MM.1S (cell line): Measurements from ENCODE around the gene SLC2A1.

Source experiments
- DNase-seq: peaks from one replicate; pipeline ENCODE4 v3.0.0-alpha.2; 2015
- H2AFZ ChIP-seq: fragments of 300-600 bp; sonication (generic); 2 replicates; pipeline ENCODE4 v1.6.0; 2016; ENCODE audit warnings: antibody characterized with exemption, low read length
- H3F3A ChIP-seq: fragments of 300-600 bp; sonication (generic); 2 replicates; pipeline ENCODE4 v1.6.1; 2016; ENCODE audit warnings: mild to moderate bottlenecking, antibody characterized with exemption, low read length, moderate library complexity, mixed read lengths; ENCODE audit not compliant: insufficient read depth
- H3K27ac ChIP-seq: fragments of 300-600 bp; sonication (generic); 2 replicates; pipeline ENCODE4 v1.5.1; 2016; ENCODE audit warnings: mild to moderate bottlenecking, low read length
- H3K27me3 ChIP-seq: fragments of 300-600 bp; sonication (generic); replicated peaks from 2 replicates; pipeline ENCODE4 v1.6.0; 2016; ENCODE audit warnings: low read length; ENCODE audit not compliant: insufficient read depth
- H3K36me3 ChIP-seq: fragments of 300-600 bp; sonication (generic); replicated peaks from 2 replicates; pipeline ENCODE4 v1.6.1; 2016; ENCODE audit warnings: mild to moderate bottlenecking, low read length, mixed read lengths; ENCODE audit not compliant: insufficient read depth
- H3K4me1 ChIP-seq: fragments of 300-600 bp; sonication (generic); 2 replicates; pipeline ENCODE4 v1.6.1; 2016; ENCODE audit warnings: low read length, mixed read lengths
- H3K4me2 ChIP-seq: fragments of 300-600 bp; sonication (generic); 2 replicates; pipeline ENCODE4 v1.6.0; 2016; ENCODE audit warnings: low read depth, low read length
- H3K4me3 ChIP-seq: fragments of 300-600 bp; sonication (generic); 2 replicates; pipeline ENCODE4 v1.5.1; 2016; ENCODE audit warnings: low read length, mixed read lengths
- H3K79me2 ChIP-seq: fragments of 300-600 bp; sonication (generic); 2 replicates; pipeline ENCODE4 v1.6.1; 2016; ENCODE audit warnings: mixed run types, low read length, mixed read lengths
- H3K9ac ChIP-seq: fragments of 300-600 bp; sonication (generic); 2 replicates; pipeline ENCODE4 v1.6.1; 2016; ENCODE audit warnings: low read length, mixed read lengths
- H3K9me2 ChIP-seq: fragments of 300-600 bp; sonication (generic); replicated peaks from 2 replicates; pipeline ENCODE4 v1.6.1; 2016; ENCODE audit warnings: mild to moderate bottlenecking, low read length, mixed read lengths; ENCODE audit not compliant: insufficient read depth
- H3K9me3 ChIP-seq: fragments of 300-600 bp; sonication (generic); replicated peaks from 2 replicates; pipeline ENCODE4 v1.6.1; 2016; ENCODE audit warnings: mild to moderate bottlenecking, low read length, mixed read lengths; ENCODE audit not compliant: insufficient read depth
- H4K20me1 ChIP-seq: fragments of 300-600 bp; sonication (generic); 2 replicates; pipeline ENCODE4 v1.6.1; 2016; ENCODE audit warnings: mild to moderate bottlenecking, low read length, moderate library complexity, mixed read lengths; ENCODE audit not compliant: insufficient read depth
- CTCF ChIP-seq: fragments of 300-600 bp; sonication (generic); IDR thresholded peaks from 2 replicates; pipeline ENCODE4 v1.5.1; 2016; ENCODE audit warnings: antibody characterized with exemption, low read length, mixed read lengths
- EZH2 ChIP-seq: fragments of 300-600 bp; sonication (generic); optimal IDR thresholded peaks from 2 replicates; pipeline ENCODE3; 2017; ENCODE audit warnings: low read depth, mild to moderate bottlenecking, antibody characterized with exemption, low read length, mixed read lengths
- EZH2phosphoT487 ChIP-seq: fragments of 300-600 bp; sonication (generic); IDR thresholded peaks from 2 replicates; pipeline ENCODE4 v1.6.1; 2018; ENCODE audit warnings: antibody characterized with exemption, low read length

The SLC2A1 gene

GRCh38 chr1:42982641-42983040 lies 24.0 kb upstream of the SLC2A1 start:
- Histone ChIP-seq H3K9ac (no peak overlapping the region), H3K4me1 (no peaks in the 10 kb centered on the region), H3K4me3 (no peak overlapping the region), H3K79me2 (no peaks in the 10 kb centered on the region), H2AFZ (no peak overlapping the region), H4K20me1 (no peaks in the 10 kb centered on the region), H3K4me2 (no peak overlapping the region), H3F3A (no peaks in the 10 kb centered on the region), H3K36me3 (no peaks in the 10 kb centered on the region), H3K9me2 (no peaks in the 10 kb centered on the region), H3K27me3 (no peaks in the 10 kb centered on the region), H3K9me3 (no peaks in the 10 kb centered on the region), H3K27ac (no peak overlapping the region)
- TF ChIP-seq EZH2: no peak
- TF ChIP-seq CTCF: no peak
- no peak for TF ChIP-seq EZH2phosphoT487
- DNase-seq: no peak

GRCh38 chr1:42981871-42982270 lies 23.2 kb upstream of the SLC2A1 start:
- no peaks in the 10 kb centered on the region for H3K9me2 ChIP-seq
- no peak overlapping the region for H3K27ac ChIP-seq
- TF ChIP-seq EZH2 (no peak), EZH2phosphoT487 (no peak), CTCF (no peak)
- no peak overlapping the region for H3K4me3 ChIP-seq
- no peaks in the 10 kb centered on the region for H3K79me2 ChIP-seq
- no peaks in the 10 kb centered on the region for H3K27me3 ChIP-seq
- no peaks in the 10 kb centered on the region for H3K4me1 ChIP-seq
- H4K20me1 ChIP-seq: no peaks in the 10 kb centered on the region
- no peak overlapping the region for H2AFZ ChIP-seq
- H3K36me3 ChIP-seq: no peaks in the 10 kb centered on the region
- no peak for DNase-seq
- no peak overlapping the region for H3K4me2 ChIP-seq
- no peaks in the 10 kb centered on the region for H3K9me3 ChIP-seq
- H3F3A ChIP-seq: no peaks in the 10 kb centered on the region
- no peak overlapping the region for H3K9ac ChIP-seq

GRCh38 chr1:42981255-42981805 lies 22.7 kb upstream of the SLC2A1 start:
- Histone ChIP-seq H3F3A (no peaks in the 10 kb centered on the region), H3K9me3 (no peaks in the 10 kb centered on the region), H2AFZ (no peak overlapping the region), H4K20me1 (no peaks in the 10 kb centered on the region), H3K36me3 (no peaks in the 10 kb centered on the region), H3K9me2 (no peaks in the 10 kb centered on the region), H3K27ac (no peak overlapping the region), H3K9ac (no peak overlapping the region), H3K4me2 (no peak overlapping the region), H3K27me3 (no peaks in the 10 kb centered on the region), H3K4me1 (no peaks in the 10 kb centered on the region), H3K4me3 (no peak overlapping the region), H3K79me2 (no peaks in the 10 kb centered on the region)
- TF ChIP-seq CTCF (no peak), EZH2 (no peak), EZH2phosphoT487 (no peak)
- DNase-seq: no peak
